ENCODE results near the gene ZNF362.
"Not testable (repeated sequence)": the region's sequence is repeated elsewhere in the genome, so short reads cannot be mapped to it uniquely, and the experiment has no call there.

Gene ZNF362

GRCh38 chr1:33284049-33284448 lies 27.8 kb downstream of the ZNF362 start:
- Histone ChIP-seq H3K4me1 (ENCODE audit: control insufficient read depth, insufficient read depth, low read length) (no peaks in the 10 kb centered on the region), H3K27ac (ENCODE audit: low read depth, low read length) (no peak overlapping the region), H3K9ac (ENCODE audit: low read length) (no peak overlapping the region), H3K27me3 (ENCODE audit: control insufficient read depth, insufficient read depth, low read length) (no peaks in the 10 kb centered on the region), H3K4me3 (ENCODE audit: low read length) (no peak overlapping the region), H3K36me3 (ENCODE audit: control insufficient read depth, insufficient read depth, low read length) (peaks cover 12% of the 10 kb centered on the region)

- no peaks in the 10 kb centered on the region for H3K27me3 ChIP-seq (ENCODE audit: control insufficient read depth, insufficient read depth, low read length)
- peaks cover 7% of the 10 kb centered on the region for H3K36me3 ChIP-seq (ENCODE audit: control insufficient read depth, insufficient read depth, low read length)
- H3K27ac ChIP-seq (ENCODE audit: low read depth, low read length): no peak overlapping the region
- no peak overlapping the region for H3K9ac ChIP-seq (ENCODE audit: low read length)
- no peak overlapping the region for H3K4me3 ChIP-seq (ENCODE audit: low read length)
- H3K4me1 ChIP-seq (ENCODE audit: control insufficient read depth, insufficient read depth, low read length): no peaks in the 10 kb centered on the region
Measured at GRCh38 chr1:33286451-33287185, 30.3 kb downstream of the ZNF362 start.

- no peak overlapping the region for H3K27ac ChIP-seq (ENCODE audit: low read depth, low read length)
- H3K9ac ChIP-seq (ENCODE audit: low read length): no peak overlapping the region
- H3K36me3 ChIP-seq (ENCODE audit: control insufficient read depth, insufficient read depth, low read length): peaks cover 3% of the 10 kb centered on the region
- no peaks in the 10 kb centered on the region for H3K27me3 ChIP-seq (ENCODE audit: control insufficient read depth, insufficient read depth, low read length)
- no peak overlapping the region for H3K4me3 ChIP-seq (ENCODE audit: low read length)
- no peaks in the 10 kb centered on the region for H3K4me1 ChIP-seq (ENCODE audit: control insufficient read depth, insufficient read depth, low read length)
Measured at GRCh38 chr1:33287317-33287716, 31.0 kb downstream of the ZNF362 start.

- Histone ChIP-seq H3K4me3 (ENCODE audit: low read length) (no peak overlapping the region), H3K36me3 (ENCODE audit: control insufficient read depth, insufficient read depth, low read length) (peaks cover 6% of the 10 kb centered on the region), H3K9ac (ENCODE audit: low read length) (no peak overlapping the region), H3K4me1 (ENCODE audit: control insufficient read depth, insufficient read depth, low read length) (peaks cover 2% of the 10 kb centered on the region), H3K27me3 (ENCODE audit: control insufficient read depth, insufficient read depth, low read length) (no peaks in the 10 kb centered on the region), H3K27ac (ENCODE audit: low read depth, low read length) (no peak overlapping the region)
Measured at GRCh38 chr1:33288976-33289857, 32.9 kb downstream of the ZNF362 start.

GRCh38 chr1:33289858-33290154 lies 33.5 kb downstream of the ZNF362 start:
- Histone ChIP-seq H3K36me3 (ENCODE audit: control insufficient read depth, insufficient read depth, low read length) (peaks cover 8% of the 10 kb centered on the region), H3K4me1 (ENCODE audit: control insufficient read depth, insufficient read depth, low read length) (peaks cover 2% of the 10 kb centered on the region), H3K27ac (ENCODE audit: low read depth, low read length) (no peak overlapping the region)

GRCh38 chr1:33290615-33291014 lies 34.3 kb downstream of the ZNF362 start:
- not testable (repeated sequence) for H3K4me3 ChIP-seq (ENCODE audit: low read length); H3K36me3 ChIP-seq (ENCODE audit: control insufficient read depth, insufficient read depth, low read length); H3K4me1 ChIP-seq (ENCODE audit: control insufficient read depth, insufficient read depth, low read length)

More at GRCh38 chr1:33289858-33290154, 33.5 kb downstream of the ZNF362 start:
- H3K27me3 ChIP-seq (ENCODE audit: control insufficient read depth, insufficient read depth, low read length): no peaks in the 10 kb centered on the region
- no peak overlapping the region for H3K4me3 ChIP-seq (ENCODE audit: low read length)
- H3K9ac ChIP-seq (ENCODE audit: low read length): no peak overlapping the region

GRCh38 chr1:33292726-33293340 lies 36.5 kb downstream of the ZNF362 start:
- Histone ChIP-seq H3K27ac (ENCODE audit: low read depth, low read length) (no peak overlapping the region), H3K4me1 (ENCODE audit: control insufficient read depth, insufficient read depth, low read length) (peaks cover 2% of the 10 kb centered on the region), H3K9ac (ENCODE audit: low read length) (no peak overlapping the region), H3K27me3 (ENCODE audit: control insufficient read depth, insufficient read depth, low read length) (no peaks in the 10 kb centered on the region), H3K4me3 (ENCODE audit: low read length) (no peak overlapping the region), H3K36me3 (ENCODE audit: control insufficient read depth, insufficient read depth, low read length) (peaks cover 7% of the 10 kb centered on the region)

More at GRCh38 chr1:33290615-33291014, 34.3 kb downstream of the ZNF362 start:
- H3K27ac ChIP-seq (ENCODE audit: low read depth, low read length); H3K9ac ChIP-seq (ENCODE audit: low read length); H3K27me3 ChIP-seq (ENCODE audit: control insufficient read depth, insufficient read depth, low read length): not testable (repeated sequence)

- no peaks in the 10 kb centered on the region for H3K27me3 ChIP-seq (ENCODE audit: control insufficient read depth, insufficient read depth, low read length)
- no peak overlapping the region for H3K27ac ChIP-seq (ENCODE audit: low read depth, low read length)
- no peak overlapping the region for H3K9ac ChIP-seq (ENCODE audit: low read length)
- peaks cover 7% of the 10 kb centered on the region for H3K36me3 ChIP-seq (ENCODE audit: control insufficient read depth, insufficient read depth, low read length)
- H3K4me1 ChIP-seq (ENCODE audit: control insufficient read depth, insufficient read depth, low read length): peaks cover 2% of the 10 kb centered on the region
- no peak overlapping the region for H3K4me3 ChIP-seq (ENCODE audit: low read length)
Measured at GRCh38 chr1:33294071-33295010, 38.0 kb downstream of the ZNF362 start.

- H3K9ac ChIP-seq (ENCODE audit: low read length): no peak overlapping the region
- H3K36me3 ChIP-seq (ENCODE audit: control insufficient read depth, insufficient read depth, low read length): peaks cover 7% of the 10 kb centered on the region
- H3K27me3 ChIP-seq (ENCODE audit: control insufficient read depth, insufficient read depth, low read length): no peaks in the 10 kb centered on the region
- no peak overlapping the region for H3K4me3 ChIP-seq (ENCODE audit: low read length)
- peaks cover 2% of the 10 kb centered on the region for H3K4me1 ChIP-seq (ENCODE audit: control insufficient read depth, insufficient read depth, low read length)
- no peak overlapping the region for H3K27ac ChIP-seq (ENCODE audit: low read depth, low read length)
Measured at GRCh38 chr1:33295023-33295422, 38.7 kb downstream of the ZNF362 start.

GRCh38 chr1:33295450-33296081 lies 39.3 kb downstream of the ZNF362 start:
- Histone ChIP-seq H3K4me1 (ENCODE audit: control insufficient read depth, insufficient read depth, low read length) (peaks cover 3% of the 10 kb centered on the region), H3K27me3 (ENCODE audit: control insufficient read depth, insufficient read depth, low read length) (no peaks in the 10 kb centered on the region), H3K36me3 (ENCODE audit: control insufficient read depth, insufficient read depth, low read length) (peaks cover 7% of the 10 kb centered on the region), H3K9ac (ENCODE audit: low read length) (no peak overlapping the region), H3K27ac (ENCODE audit: low read depth, low read length) (no peak overlapping the region), H3K4me3 (ENCODE audit: low read length) (no peak overlapping the region)

- peaks cover 7% of the 10 kb centered on the region for H3K36me3 ChIP-seq (ENCODE audit: control insufficient read depth, insufficient read depth, low read length)
- H3K27me3 ChIP-seq (ENCODE audit: control insufficient read depth, insufficient read depth, low read length): no peaks in the 10 kb centered on the region
- no peak overlapping the region for H3K4me3 ChIP-seq (ENCODE audit: low read length)
- H3K4me1 ChIP-seq (ENCODE audit: control insufficient read depth, insufficient read depth, low read length): peaks cover 8% of the 10 kb centered on the region
- no peak overlapping the region for H3K9ac ChIP-seq (ENCODE audit: low read length)
- no peak overlapping the region for H3K27ac ChIP-seq (ENCODE audit: low read depth, low read length)
Measured at GRCh38 chr1:33296082-33296458, 39.8 kb downstream of the ZNF362 start.
